GM19193 (cell line): ENCODE results near the gene LRRC39.

Source experiments
- POLR2A ChIP-seq: IDR thresholded peaks from 4 replicates; pipeline ENCODE4 v1.6.1; 2011; ENCODE audit not compliant: insufficient read depth, insufficient read length; ENCODE audit errors: extremely low read depth

The LRRC39 gene

GRCh38 chr1:100101564-100101963 is 76.5 kb downstream of the LRRC39 start:
- TF ChIP-seq POLR2A = no peak

- TF ChIP-seq POLR2A = no peak
These were observed 77.9 kb downstream of the LRRC39 start for GRCh38 chr1:100100202-100100601.
